ENCODE measurements around the gene PDE4D. TPM values are rescaled to one million over a fixed set of nuclear protein-coding genes. Genes with fewer than 3 reads are reported as not detected.

Gene PDE4D
- total RNA-seq, 1 experiment from 2014 or later: 6.3 TPM

- no peaks in the 10 kb centered on the region for H3K27me3 ChIP-seq (replicated peaks)
- no peak overlapping the region for H3K4me3 ChIP-seq
- H3K4me1 ChIP-seq (replicated peaks): no peaks in the 10 kb centered on the region
- H3K36me3 ChIP-seq: no peaks in the 10 kb centered on the region
- DNase-seq (ENCODE audit: low read depth in 1 of 2, low spot score in 2 of 2): no peak
- H3K27ac ChIP-seq: no peak overlapping the region
- no peaks in the 10 kb centered on the region for H3K9me3 ChIP-seq (replicated peaks)
Measured at GRCh38 chr5:59259237-59259636, 634.3 kb downstream of the PDE4D start.

GRCh38 chr5:59257488-59258400, 635.8 kb downstream of the PDE4D start:
- H3K9me3 ChIP-seq (replicated peaks): no peaks in the 10 kb centered on the region
- H3K4me1 ChIP-seq (replicated peaks): no peaks in the 10 kb centered on the region
- H3K27me3 ChIP-seq (replicated peaks): no peaks in the 10 kb centered on the region
- DNase-seq (ENCODE audit: low read depth in 1 of 2, low spot score in 2 of 2): no peak
- no peak overlapping the region for H3K27ac ChIP-seq
- no peaks in the 10 kb centered on the region for H3K36me3 ChIP-seq
- no peak overlapping the region for H3K4me3 ChIP-seq

- Histone ChIP-seq H3K36me3 (no peaks in the 10 kb centered on the region), H3K4me3 (no peak overlapping the region), H3K9me3 (replicated peaks) (no peaks in the 10 kb centered on the region), H3K4me1 (replicated peaks) (no peaks in the 10 kb centered on the region), H3K27me3 (replicated peaks) (no peaks in the 10 kb centered on the region), H3K27ac (no peak overlapping the region)
- DNase-seq (ENCODE audit: low read depth in 1 of 2, low spot score in 2 of 2): no peak
Measured at GRCh38 chr5:59256331-59256730, 637.2 kb downstream of the PDE4D start.

- Histone ChIP-seq H3K9me3 (replicated peaks) (no peaks in the 10 kb centered on the region), H3K4me3 (no peak overlapping the region), H3K36me3 (no peaks in the 10 kb centered on the region), H3K27ac (no peak overlapping the region), H3K4me1 (replicated peaks) (no peaks in the 10 kb centered on the region), H3K27me3 (replicated peaks) (no peaks in the 10 kb centered on the region)
- no peak for DNase-seq (ENCODE audit: low read depth in 1 of 2, low spot score in 2 of 2)
Measured at GRCh38 chr5:59254055-59254687, 639.4 kb downstream of the PDE4D start.

- Histone ChIP-seq H3K27ac (no peak overlapping the region), H3K9me3 (replicated peaks) (no peaks in the 10 kb centered on the region), H3K27me3 (replicated peaks) (no peaks in the 10 kb centered on the region), H3K36me3 (no peaks in the 10 kb centered on the region), H3K4me1 (replicated peaks) (no peaks in the 10 kb centered on the region), H3K4me3 (no peak overlapping the region)
- no peak for DNase-seq (ENCODE audit: low read depth in 1 of 2, low spot score in 2 of 2)
Measured at GRCh38 chr5:59253625-59254024, 639.9 kb downstream of the PDE4D start.

GRCh38 chr5:59251627-59252026, 641.9 kb downstream of the PDE4D start:
- no peak for DNase-seq (ENCODE audit: low read depth in 1 of 2, low spot score in 2 of 2)
- Histone ChIP-seq H3K27ac (no peak overlapping the region), H3K27me3 (replicated peaks) (no peaks in the 10 kb centered on the region), H3K4me1 (replicated peaks) (no peaks in the 10 kb centered on the region; the same call in 1 of the 2 replicates), H3K36me3 (no peaks in the 10 kb centered on the region), H3K9me3 (replicated peaks) (no peaks in the 10 kb centered on the region), H3K4me3 (no peak overlapping the region)

- no peaks in the 10 kb centered on the region for H3K9me3 ChIP-seq (replicated peaks)
- no peaks in the 10 kb centered on the region for H3K36me3 ChIP-seq
- no peak overlapping the region for H3K4me3 ChIP-seq
- no peak overlapping the region for H3K27ac ChIP-seq
- no peaks in the 10 kb centered on the region for H3K27me3 ChIP-seq (replicated peaks)
- DNase-seq (ENCODE audit: low read depth in 1 of 2, low spot score in 2 of 2): no peak
- peaks cover 7% of the 10 kb centered on the region for H3K4me1 ChIP-seq (replicated peaks)
Measured at GRCh38 chr5:59249726-59250125, 643.8 kb downstream of the PDE4D start.

- Histone ChIP-seq H3K36me3 (no peaks in the 10 kb centered on the region), H3K27me3 (replicated peaks) (no peaks in the 10 kb centered on the region), H3K27ac (no peak overlapping the region), H3K4me1 (replicated peaks) (peaks cover 7% of the 10 kb centered on the region), H3K4me3 (no peak overlapping the region), H3K9me3 (replicated peaks) (no peaks in the 10 kb centered on the region)
- DNase-seq (ENCODE audit: low read depth in 1 of 2, low spot score in 2 of 2): no peak
Measured at GRCh38 chr5:59249160-59249559, 644.4 kb downstream of the PDE4D start.

GRCh38 chr5:59246882-59247281, 646.6 kb downstream of the PDE4D start:
- Histone ChIP-seq H3K4me1 (replicated peaks) (peaks cover 7% of the 10 kb centered on the region), H3K27ac (no peak overlapping the region), H3K36me3 (no peaks in the 10 kb centered on the region), H3K9me3 (replicated peaks) (no peaks in the 10 kb centered on the region), H3K27me3 (replicated peaks) (no peaks in the 10 kb centered on the region), H3K4me3 (no peak overlapping the region)
- DNase-seq (ENCODE audit: low read depth in 1 of 2, low spot score in 2 of 2): no peak

- no peak for DNase-seq (ENCODE audit: low read depth in 1 of 2, low spot score in 2 of 2)
- H3K27ac ChIP-seq: peak overlapping the region; percentile 20; the same call in 1 of the 2 replicates
Measured at GRCh38 chr5:59246145-59246869, 647.2 kb downstream of the PDE4D start.

GRCh38 chr5:59245198-59245597, 648.3 kb downstream of the PDE4D start:
- no peaks in the 10 kb centered on the region for H3K36me3 ChIP-seq

More at GRCh38 chr5:59246145-59246869, 647.2 kb downstream of the PDE4D start:
- Histone ChIP-seq H3K4me1 (replicated peaks) (peaks cover 7% of the 10 kb centered on the region), H3K4me3 (no peak overlapping the region), H3K27me3 (replicated peaks) (no peaks in the 10 kb centered on the region), H3K9me3 (replicated peaks) (no peaks in the 10 kb centered on the region), H3K36me3 (no peaks in the 10 kb centered on the region)

GRCh38 chr5:59241552-59241951, 652.0 kb downstream of the PDE4D start:
- DNase-seq (ENCODE audit: low read depth in 1 of 2, low spot score in 2 of 2): no peak
- H3K4me1 ChIP-seq (replicated peaks): peaks cover 7% of the 10 kb centered on the region
- H3K36me3 ChIP-seq: no peaks in the 10 kb centered on the region
- no peak overlapping the region for H3K4me3 ChIP-seq
- no peak overlapping the region for H3K27ac ChIP-seq
- H3K9me3 ChIP-seq (replicated peaks): no peaks in the 10 kb centered on the region
- no peaks in the 10 kb centered on the region for H3K27me3 ChIP-seq (replicated peaks)

More at GRCh38 chr5:59245198-59245597, 648.3 kb downstream of the PDE4D start:
- peaks cover 7% of the 10 kb centered on the region for H3K4me1 ChIP-seq (replicated peaks)
- no peaks in the 10 kb centered on the region for H3K27me3 ChIP-seq (replicated peaks)
- H3K4me3 ChIP-seq: no peak overlapping the region
- no peak for DNase-seq (ENCODE audit: low read depth in 1 of 2, low spot score in 2 of 2)
- H3K9me3 ChIP-seq (replicated peaks): no peaks in the 10 kb centered on the region
- no peak overlapping the region for H3K27ac ChIP-seq

- DNase-seq (ENCODE audit: low read depth in 1 of 2, low spot score in 2 of 2): no peak
- H3K4me3 ChIP-seq: no peak overlapping the region
- no peaks in the 10 kb centered on the region for H3K36me3 ChIP-seq
- H3K27ac ChIP-seq: no peak overlapping the region
- H3K9me3 ChIP-seq (replicated peaks): no peaks in the 10 kb centered on the region
- H3K27me3 ChIP-seq (replicated peaks): no peaks in the 10 kb centered on the region
- peaks cover 6% of the 10 kb centered on the region for H3K4me1 ChIP-seq (replicated peaks)
Measured at GRCh38 chr5:59241119-59241518, 652.4 kb downstream of the PDE4D start.

Measured in SJSA1 (cell line).